PFSK-1 (cell line): ENCODE results near the gene PXYLP1.

Experiments used
- FOXP2 ChIP-seq: optimal IDR thresholded peaks from 2 replicates; pipeline ENCODE3; 2011; ENCODE audit warnings: borderline replicate concordance, control low read depth, inconsistent platforms; ENCODE audit not compliant: insufficient read depth; ENCODE audit errors: extremely low read length, extremely low read depth
- POLR2AphosphoS5 ChIP-seq: IDR thresholded peaks from 2 replicates; pipeline ENCODE4 v1.6.1; 2012; ENCODE audit warnings: low read depth, mild to moderate bottlenecking, control low read depth, low read length, moderate library complexity
- REST ChIP-seq, 2 experiments: IDR thresholded peaks; 2 replicates each; pipeline versions ENCODE4 v1.6.1 to v1.8.0; 2011 to 2012; ENCODE audit warnings: low read depth in 2 of 2, low read length in 2 of 2, control low read depth in 1 of 2, inconsistent platforms in 1 of 2, mild to moderate bottlenecking in 1 of 2, moderate library complexity in 1 of 2; ENCODE audit not compliant: insufficient read depth in 1 of 2
- SIN3A ChIP-seq: IDR thresholded peaks from 2 replicates; pipeline ENCODE4 v1.6.1; 2012; ENCODE audit warnings: mild to moderate bottlenecking, low read length, moderate library complexity, borderline replicate concordance; ENCODE audit not compliant: insufficient read depth
- TAF1 ChIP-seq: IDR thresholded peaks from 2 replicates; pipeline ENCODE4 v1.6.1; 2012; ENCODE audit warnings: low read length, control low read depth, borderline replicate concordance; ENCODE audit not compliant: insufficient read depth

- TF ChIP-seq POLR2AphosphoS5 (no peak), REST (IDR thresholded peaks at IDR 0.05; ENCODE audit: insufficient read depth in 1 of 2, low read depth in 2 of 2, low read length in 2 of 2) (no peak), TAF1 (no peak), SIN3A (no peak), FOXP2 (no peak)
Observed at GRCh38 chr3:141333836-141334626, 102.4 kb downstream of the PXYLP1 start.
